Activated T-cell treated with anti-CD3 and anti-CD28 coated beads for 4 hours (primary cell): ENCODE measurements around the gene ABCG2.
A peak's percentile ranks its signal among the peaks of the same experiment; 100 is the strongest.

Experiments used
- DNase-seq: peaks from one replicate; pipeline ENCODE4 v3.0.0-alpha.2; 2020

ABCG2 gene

DNA sequence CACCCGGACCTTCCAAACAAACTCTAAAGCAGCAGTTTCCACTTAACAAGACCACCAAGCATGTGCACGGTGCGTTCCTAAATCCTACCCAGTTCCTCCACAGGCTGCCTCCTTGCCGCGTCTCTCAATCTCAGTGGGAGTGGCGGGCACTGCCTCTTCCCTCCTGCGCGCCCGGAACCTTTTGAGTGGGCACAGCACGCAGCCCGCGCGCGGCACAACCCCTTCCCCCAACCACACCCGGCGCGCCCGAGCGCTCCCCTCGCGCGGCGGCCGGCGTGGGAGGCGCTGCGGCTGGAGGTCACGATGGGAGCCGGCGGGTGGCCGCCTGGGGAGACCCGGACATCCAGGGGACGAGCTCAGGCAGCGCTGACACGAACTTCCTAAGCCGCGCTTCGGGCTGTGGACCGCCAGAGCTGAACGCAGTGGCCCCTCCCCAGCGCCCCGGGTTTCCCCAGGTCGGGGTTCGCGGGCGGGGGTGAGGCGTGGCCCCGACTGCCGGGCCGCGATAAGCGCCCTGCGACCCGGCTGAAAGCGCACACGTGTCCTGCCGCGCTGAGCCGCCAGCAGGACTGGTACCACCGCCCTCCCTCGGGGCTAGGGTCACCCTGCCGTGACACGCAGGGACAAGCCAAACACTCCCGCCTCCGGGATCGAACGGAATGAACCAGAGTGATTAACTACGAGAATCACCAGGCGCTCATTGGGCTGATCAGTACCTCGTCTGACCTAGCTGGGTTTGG is at the start of gene ABCG2:
Gene ABCG2, minus strand, starts transcription at position 151 of the 740 bp plus-strand sequence. CDS start 18,644 bp downstream, outside the sequence.
- DNase-seq, result peak; percentile 15

DNA sequence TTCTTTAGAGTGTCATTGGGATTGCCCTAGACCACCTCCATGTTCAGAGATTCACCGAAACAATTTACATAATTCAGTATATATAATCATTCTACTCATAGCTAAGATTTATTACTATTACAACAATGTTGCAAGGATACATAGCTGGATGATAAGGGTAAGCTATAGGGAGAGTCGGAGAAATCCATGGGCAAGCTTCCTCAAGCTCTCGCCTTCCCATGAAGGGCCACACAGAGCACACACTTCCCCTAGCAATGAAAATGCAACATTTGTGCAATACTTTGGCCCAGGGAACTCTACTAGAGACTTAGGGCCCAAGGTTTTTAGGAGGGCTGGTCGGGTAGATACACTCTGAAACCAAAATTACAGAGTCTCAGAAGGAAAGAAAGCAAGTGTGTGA is 49.7 kb upstream of the ABCG2 start:
- DNase-seq, result no peak

DNA sequence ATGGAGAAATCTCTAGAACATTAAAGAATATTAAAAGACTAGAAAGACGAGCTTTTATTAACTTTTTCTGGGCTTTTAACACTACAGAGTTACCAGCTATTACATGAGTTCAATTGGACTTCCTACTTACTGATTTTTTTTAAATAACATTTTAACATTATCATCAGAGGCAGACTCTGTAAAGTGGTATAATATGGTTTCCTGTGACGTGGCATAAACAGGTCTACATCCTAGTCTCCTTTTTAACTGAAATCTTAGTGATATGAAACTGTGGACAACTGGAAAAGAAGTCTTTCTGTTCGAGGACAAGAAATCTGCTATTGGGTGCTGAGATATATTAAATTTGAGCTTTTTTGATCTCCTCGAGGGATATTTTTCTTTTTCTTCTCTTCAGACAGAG is 48.7 kb upstream of the ABCG2 start:
- DNase-seq, result no peak

DNA sequence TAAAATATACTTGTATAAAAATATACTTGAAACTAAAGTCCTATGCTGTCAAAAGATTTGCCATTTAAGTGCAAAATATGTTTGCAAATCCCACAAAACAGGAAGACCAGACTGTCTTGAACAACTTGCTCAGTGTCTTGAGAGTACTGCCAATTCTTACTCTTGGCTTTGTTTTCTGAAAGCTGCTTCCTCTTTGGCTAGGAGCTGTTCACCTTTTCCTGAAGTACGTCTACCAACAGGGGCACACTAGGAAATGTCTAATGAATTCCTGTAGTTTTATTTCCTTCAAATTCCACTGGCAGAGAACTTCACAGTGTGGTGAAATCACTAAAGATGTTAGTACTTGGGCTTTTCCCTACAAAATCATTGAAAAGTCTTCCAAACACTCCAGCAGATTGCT is 46.4 kb upstream of the ABCG2 start:
- no peak for DNase-seq

DNA sequence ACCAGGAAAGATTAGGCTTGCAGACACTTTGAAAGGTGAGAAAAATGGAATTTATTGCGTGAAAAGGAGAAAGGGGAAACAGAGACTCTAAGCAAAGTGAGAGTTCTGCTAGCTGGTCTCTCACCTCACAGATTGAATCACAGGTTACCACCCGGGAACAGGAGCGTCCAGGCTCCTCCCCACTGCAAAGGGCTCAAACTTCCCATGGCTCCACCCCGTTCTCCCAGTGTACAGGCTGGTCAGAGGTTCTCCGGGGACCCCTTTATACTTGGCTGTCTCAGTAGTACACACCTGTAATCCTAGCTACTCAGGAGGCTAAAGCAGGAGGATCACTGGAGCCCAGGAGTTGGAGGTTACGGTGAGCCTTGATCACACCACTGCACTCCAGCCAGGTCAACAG is 44.0 kb upstream of the ABCG2 start:
- no peak for DNase-seq

DNA sequence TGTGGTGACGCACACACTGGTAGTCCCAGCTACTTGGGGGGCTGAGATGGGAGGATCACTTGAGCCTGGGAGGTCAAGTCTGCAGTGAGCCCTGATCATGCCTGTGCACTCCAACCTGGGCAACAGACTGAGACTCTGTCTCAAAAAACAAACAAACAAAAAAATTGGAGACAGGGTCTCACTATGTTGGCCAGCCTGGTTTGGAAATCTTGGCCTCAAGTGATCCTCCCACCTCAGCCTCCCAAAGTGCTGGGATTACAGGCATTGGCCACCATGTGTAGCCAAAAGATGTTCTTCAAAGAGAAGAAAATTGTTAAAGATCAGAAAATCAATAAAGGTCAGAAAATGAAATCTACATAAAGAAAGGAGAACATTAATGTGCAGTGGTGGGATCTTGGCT is 41.7 kb upstream of the ABCG2 start:
- DNase-seq, result no peak

DNA sequence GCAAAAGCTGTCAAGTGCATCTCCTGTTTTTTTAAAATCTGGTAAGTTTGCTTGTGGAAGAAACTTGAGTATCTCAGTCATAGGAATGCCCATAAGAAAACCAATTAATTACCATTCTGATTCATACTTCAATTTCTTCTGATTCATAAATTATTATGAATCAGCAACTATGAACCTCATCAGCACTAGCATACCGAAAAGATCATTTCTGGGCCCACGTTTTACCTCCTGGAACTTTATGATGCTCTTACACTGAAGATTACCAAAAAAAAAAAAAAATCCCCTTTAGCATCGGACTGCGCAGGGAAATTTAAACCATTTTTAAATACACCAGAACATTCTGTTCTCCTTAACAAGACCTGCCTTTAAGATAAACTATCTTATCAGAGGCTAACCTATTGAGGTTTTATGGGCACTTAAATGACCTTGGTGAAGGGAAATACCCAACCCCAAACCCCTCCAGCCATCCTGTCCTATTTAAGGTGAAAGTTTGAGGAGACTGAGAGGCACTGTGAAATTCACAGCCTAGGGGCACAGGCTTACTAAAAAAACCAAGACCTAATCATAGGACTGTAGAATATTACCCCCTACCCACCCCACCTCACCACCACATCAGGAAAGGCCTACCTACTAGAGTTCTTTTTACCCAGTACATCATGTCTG is 38.2 kb upstream of the ABCG2 start:
- no peak for DNase-seq

DNA sequence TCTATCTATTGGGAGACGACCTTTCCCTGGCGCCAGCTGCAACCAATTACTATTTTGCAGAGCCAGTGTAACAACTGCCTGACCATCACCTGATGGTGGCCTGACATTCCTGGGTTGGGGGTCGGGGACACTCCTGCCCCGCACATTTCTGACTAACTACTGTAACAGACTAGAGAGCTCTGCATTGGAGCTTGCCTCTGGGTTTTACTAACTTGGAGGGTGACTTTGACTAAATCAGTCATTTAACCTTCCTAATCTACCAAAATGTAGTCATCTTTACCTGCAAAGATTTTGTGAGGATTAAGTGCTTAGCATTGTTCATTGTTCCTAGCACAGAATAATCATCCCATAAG is 37.5 kb upstream of the ABCG2 start:
- DNase-seq, result no peak

DNA sequence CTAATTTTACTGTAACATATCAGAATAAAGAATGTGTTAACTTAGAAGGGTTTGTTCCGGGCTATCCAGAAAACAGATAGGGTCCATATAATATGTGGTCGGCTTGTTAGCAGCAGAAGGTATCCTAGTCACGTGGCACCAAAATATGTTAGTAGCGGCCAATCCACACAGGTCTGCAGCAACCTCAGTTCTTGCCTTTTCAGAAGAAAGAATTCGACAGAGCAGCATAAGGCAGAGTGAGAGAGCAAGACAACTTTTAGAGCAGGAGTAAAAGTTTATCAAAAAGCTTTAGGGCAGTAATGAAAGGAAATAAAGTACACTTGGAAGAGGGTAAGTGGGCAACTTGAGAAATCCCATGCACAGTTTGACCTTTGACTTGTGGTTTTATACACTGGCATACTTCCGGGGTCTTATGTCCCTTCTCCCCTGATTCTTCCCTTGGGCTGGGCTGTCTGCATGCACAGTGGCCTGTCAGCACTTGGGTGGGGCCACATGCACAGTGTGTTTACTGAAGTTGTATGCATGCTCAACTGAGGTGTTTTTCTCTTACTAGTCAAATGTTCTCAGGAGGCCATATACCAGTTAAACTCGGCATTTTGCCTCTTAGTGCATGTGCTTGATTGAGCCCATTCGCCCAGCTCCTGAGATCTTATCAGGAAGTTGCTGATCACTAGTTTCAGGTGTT is 37.0 kb upstream of the ABCG2 start:
- no peak for DNase-seq

DNA sequence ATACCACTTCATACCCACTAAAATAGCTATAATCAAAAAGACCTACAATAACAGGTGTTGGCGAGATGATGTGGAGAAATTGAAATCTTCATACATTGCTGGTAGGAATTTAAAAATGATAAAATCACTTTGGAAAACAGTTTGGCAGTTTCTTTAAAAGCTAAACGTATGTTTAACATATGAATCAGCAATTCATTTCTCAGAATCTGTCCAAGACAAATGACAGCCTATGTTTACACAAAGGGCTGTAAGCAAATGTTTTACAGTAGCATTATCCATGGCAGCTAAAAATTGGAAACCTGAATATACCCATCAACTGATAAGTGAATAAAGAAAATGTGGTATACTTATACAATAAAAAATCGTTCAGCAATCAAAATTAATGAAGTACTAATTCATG is 33.0 kb upstream of the ABCG2 start:
- DNase-seq, result no peak

DNA sequence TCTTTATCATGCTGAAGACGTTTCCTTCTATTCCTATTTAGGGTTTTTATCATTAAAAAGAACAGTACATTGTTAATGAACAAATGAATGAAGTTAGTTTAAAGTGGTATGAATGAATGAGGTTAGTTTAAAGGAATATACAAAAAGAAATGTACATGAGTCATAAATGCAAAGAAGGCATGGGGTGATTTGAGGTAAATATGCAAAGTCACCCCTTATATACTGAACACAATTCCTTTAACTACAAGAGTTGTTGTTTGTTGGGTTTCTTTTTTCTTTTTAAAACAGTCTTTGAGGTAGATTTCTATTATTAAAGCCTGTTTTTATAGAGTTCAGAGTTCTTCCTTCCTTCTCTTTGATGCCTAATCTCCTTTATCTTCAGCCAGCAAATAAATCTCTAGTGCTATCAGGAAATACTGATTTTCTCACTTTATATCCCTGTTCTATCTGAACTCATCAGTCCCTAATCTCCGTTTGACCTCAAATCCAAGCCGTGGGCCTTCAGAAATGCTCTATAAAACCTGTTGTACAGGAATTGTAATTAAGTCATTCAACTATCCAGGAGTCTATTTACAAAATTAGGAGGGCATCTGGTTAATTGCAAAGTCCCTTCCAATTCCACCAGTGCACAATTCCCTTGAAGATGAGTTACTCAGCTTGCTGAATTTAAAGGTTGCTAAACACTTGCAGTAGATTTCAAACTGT is 31.6 kb upstream of the ABCG2 start:
- no peak for DNase-seq

DNA sequence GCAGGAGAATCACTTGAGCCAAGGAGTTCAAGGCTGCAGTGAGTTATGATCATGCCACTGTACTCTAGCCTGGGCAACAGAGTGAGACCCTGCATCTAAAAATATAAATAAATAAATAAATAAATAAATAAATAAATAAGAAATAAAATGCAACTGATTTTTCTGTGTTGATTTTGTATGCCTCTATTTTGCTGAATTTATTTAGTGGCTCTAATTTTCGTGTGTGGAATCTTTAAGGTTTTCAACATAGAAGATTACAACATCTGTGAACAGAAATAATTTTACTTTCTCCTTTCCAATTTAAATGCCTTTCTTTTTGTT is 30.9 kb upstream of the ABCG2 start:
- DNase-seq, result no peak

DNA sequence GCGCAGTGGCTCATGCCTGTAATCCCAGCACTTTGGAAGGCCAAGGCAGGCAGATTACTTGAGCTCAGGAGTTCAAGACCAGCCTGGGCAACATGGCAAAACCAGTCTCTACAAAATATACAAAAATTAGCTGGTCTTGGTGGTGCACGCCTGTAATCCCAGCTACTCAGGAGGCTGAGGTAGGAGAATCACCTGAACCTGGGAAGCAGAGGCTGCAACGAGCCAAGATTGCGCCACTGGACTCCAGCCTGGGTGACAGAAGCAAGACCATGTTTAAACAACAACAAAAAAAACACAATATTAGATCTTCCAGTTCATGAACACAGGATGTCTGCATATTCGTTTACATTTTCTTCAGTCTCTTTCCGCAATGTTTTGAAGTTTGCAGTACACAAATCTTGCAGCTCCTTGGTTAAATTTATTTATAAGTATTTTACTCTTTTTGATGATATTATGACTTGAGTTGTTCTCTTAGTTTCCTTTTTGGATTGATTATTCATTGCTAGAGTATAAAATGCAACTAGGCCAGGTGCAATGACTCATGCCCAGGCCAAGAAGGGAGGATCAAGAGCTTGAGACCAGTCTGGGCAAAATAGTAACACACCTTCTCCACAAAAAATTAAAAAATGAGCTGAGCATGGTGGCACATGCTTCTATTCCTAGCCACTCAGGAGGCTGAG is 30.4 kb upstream of the ABCG2 start:
- DNase-seq, result no peak

DNA sequence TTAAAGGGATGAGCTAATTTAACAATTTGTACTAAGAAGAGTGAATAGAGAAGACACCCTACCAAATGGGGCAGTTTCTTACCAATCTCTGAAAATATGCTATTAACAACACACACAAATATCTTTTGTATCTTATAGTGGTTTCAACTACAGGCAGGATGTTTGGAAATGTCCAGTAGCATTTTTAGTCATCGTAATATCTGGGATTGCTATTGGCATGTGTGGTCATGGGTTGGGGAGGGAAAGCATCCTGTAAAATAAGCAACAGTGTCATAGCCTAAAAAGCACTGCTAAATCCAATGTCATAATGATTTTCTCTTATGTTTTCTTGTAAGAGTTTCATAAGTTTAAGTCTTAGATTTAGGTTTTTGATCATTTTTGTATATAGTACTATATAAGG is 29.3 kb upstream of the ABCG2 start:
- no peak for DNase-seq

DNA sequence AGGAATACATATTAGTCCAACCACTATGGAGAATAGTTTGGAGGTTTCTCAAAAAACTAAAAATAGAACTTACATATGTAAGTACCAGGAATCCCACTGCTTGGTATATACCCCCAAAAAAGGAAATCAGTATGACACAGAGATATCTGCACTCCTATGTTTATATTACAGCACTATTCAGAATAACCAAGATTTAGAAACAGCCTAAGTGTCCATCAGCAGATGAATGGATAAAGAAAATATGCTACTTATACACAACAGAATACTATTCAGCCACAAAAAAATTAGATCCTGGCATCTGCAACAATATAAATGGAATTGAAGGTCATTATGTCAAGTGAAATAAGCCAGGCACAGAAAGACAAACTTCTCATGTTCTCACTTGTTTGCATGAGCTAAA is 27.5 kb upstream of the ABCG2 start:
- DNase-seq, result no peak

DNA sequence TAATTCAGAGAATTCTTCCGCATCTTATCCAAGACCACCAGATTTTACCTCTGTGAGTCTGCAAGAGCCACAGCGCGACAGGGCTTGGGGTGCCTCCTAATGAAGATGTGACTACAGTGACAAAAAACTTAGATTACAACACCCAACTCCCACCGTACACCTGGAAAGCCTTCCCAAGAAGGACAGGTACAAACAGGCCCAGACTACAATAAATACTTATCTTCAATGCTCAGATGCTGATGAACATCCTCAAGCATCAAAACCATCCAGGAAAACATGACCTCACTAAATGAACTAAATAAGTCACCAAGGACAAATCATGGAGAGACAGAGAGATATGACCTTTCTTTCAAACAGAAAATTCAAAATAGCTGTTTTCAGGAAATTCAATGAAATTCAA is 20.8 kb upstream of the ABCG2 start:
- DNase-seq, result no peak

DNA sequence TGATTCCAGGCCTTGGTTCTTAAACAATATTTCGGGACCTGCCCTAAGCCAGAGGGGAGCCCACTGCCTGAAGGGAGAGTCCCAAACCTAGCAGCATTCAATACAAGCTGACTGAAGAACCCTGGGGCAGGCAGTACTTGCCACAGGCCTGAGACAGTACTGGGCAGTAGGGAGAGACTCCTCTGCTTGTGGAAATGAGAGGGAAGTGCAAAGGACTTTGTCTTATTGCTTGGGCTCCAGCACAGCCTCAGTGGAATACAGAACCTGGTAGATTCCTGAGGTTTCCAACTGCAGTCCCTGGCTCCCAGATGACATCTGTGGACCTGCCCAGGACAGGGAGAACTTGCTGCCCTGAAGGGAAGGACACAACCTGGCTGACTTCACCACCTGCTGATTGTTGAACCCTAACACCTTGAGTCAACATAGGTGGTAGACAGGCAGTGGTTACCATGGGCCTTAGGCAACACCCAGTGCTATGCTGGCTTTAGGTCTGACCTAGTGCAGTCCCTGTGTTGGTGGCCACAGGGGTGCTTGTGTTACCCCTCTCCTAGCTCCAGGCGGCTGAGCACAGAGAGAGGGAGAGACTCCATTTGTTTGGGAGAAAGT is 20.3 kb upstream of the ABCG2 start:
- no peak for DNase-seq

DNA sequence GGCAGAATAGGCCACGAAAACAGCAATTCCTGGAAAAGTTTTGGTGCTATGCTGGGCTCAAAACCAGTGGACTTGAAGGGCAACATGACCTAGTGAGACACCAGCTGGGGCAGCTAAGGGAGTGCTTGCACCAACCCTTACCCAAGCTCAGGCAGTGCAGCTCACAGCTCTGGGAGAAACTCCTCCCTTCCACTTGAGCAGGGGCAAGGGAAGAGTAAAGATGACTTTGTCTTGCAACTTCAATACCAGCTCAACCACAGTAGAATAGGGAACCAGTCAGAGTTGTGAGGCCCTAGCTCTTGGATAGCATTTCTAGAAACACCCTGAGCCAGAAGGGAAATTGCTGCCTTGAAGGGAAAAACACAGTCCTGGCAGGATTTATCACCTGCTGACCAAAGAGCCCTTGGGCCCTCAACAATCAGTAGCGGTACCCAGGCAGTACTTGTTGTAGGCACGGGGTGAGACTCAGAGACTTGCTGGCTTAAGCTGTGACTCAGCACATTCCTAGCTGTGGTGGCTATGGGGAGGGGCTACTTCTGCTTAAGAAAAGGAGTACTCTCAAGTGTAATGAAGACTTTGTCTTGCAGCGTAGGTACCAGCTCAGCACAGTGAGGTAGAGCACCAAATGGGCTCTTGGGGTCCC is 19.7 kb upstream of the ABCG2 start:
- DNase-seq, result no peak

DNA sequence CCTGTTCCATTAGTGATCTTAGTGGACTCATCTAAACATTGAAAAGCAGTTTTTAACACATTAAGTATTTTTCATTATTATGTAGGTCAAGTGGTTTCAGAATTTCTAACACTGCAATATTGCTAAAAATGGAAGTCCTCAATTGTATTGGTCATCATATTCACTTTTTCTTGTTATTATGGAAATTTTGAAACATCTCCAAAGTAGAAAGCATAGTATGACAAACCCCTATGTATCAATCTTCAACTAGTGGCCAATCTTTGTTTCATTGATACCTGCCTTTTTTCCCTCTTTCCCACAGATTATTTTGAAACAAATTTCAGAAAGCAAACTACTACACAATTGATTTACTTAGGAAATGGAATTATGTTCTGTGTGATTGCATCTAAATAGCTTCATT is 14.5 kb upstream of the ABCG2 start:
- DNase-seq, result no peak

DNA sequence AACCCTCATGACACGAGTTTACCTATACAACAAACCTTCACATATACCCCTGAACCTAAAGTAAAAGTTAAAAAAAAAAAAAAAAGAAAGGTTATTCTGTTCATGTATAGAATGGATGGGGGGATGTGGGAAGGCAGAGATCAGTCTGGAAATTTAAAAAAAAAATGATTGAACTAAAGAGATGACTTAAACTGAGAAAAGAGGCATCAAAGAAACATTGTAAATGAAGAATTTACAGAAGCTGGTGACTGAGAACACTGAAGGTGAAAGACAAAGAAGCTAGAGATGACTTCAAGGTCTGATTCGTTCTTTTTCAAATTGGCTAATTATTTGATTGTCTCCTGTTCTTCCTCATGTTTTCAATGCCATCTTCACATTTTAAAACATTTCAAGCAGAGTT is 12.8 kb upstream of the ABCG2 start:
- no peak for DNase-seq

DNA sequence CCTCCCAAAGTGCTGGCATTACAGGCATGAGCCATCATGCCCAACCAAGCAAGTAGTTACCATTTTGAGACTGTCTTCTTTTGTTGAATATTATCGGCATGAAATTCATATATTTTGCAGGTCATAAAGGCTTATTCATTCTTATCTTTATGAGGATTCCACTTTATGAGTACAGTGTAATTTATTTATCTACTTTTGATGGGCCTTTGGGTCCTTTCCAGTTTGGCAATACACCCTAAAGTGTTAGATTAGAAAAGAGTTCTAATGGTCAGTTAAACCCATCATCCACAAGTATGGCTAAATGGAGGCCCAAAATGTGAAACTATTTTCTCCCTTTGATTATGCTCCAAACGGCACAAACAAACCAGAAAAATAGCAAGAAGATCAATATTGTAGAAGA is 10.9 kb upstream of the ABCG2 start:
- DNase-seq, result no peak

DNA sequence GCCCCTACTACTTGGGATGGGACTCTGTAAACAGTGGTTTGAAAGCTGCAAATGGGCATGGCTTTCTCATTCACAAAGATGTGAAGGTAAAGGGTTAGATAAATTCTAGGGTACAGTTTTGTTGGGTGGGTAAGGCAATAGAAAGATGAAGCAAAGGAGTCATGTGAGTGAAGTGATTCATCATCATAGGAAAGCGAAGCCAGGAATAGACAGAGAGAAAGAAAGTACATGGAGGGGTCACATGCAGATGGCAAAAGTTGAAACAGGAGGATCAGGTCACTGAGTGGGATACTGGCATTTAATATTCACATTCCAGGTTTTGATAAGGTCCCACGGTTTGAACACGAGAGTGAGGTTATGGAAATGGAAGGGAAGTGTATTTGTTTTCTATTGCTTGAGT is 8.2 kb upstream of the ABCG2 start:
- DNase-seq, result no peak
